Calu3 (cell line): ENCODE data around the gene ACTR1A. TPM values are rescaled to one million over a fixed set of nuclear protein-coding genes. Genes with fewer than 3 reads are reported as not detected.

ENCODE experiments used
- BruUV-seq: library from RNA; stranded (reverse); fragments of 400-500 nt; replicated peaks from 2 replicates; lab custom pipeline; 2021; lab: Mats Ljungman, UMichigan
- CTCF ChIA-PET: fragments of 300-600 bp; sonication (Branson Sonifier 250); formaldehyde crosslinking; loops from one replicate; lab custom pipeline; 2022; ENCODE audit warnings: antibody characterized with exemption; lab: Charles Lee
- DNase-seq: peaks from one replicate; pipeline ENCODE4 v3.0.0; 2022
- H3K27ac Mint-ChIP-seq: one replicate; pipeline ENCODE4 v1.8.0; 2022; ENCODE audit warnings: mixed read lengths; ENCODE audit not compliant: unreplicated experiment
- H3K27me3 Mint-ChIP-seq: one replicate; pipeline ENCODE4 v1.8.0; 2022; ENCODE audit warnings: mixed read lengths; ENCODE audit not compliant: unreplicated experiment
- H3K36me3 Mint-ChIP-seq: one replicate; pipeline ENCODE4 v1.8.0; 2022; ENCODE audit warnings: mild to moderate bottlenecking, moderate library complexity, mixed read lengths; ENCODE audit not compliant: insufficient read depth, unreplicated experiment
- H3K4me1 Mint-ChIP-seq: one replicate; pipeline ENCODE4 v1.8.0; 2022; ENCODE audit warnings: mild to moderate bottlenecking, low read depth, mixed read lengths; ENCODE audit not compliant: unreplicated experiment
- H3K4me3 Mint-ChIP-seq: one replicate; pipeline ENCODE4 v1.8.0; 2022; ENCODE audit warnings: mild to moderate bottlenecking, low read depth, moderate library complexity, mixed read lengths; ENCODE audit not compliant: unreplicated experiment
- H3K9me3 Mint-ChIP-seq: one replicate; pipeline ENCODE4 v1.8.0; 2022; ENCODE audit warnings: low read depth, mixed read lengths; ENCODE audit not compliant: unreplicated experiment
- CTCF ChIP-seq: fragments of 200-600 bp; IDR thresholded peaks from one replicate; pipeline ENCODE4 v1.8.0; 2022; ENCODE audit warnings: antibody characterized with exemption; ENCODE audit not compliant: unreplicated experiment
- intact Hi-C: fragments of 100-400 bp; cut with micrococcal nuclease; formaldehyde crosslinking; loops from one replicate; pipeline ENCODE4 v1.10.0; 2022; ENCODE audit not compliant: unreplicated experiment
- microRNA-seq: library from miRNA; unstranded; fragments of <30 nt; microRNA quantifications from one replicate; pipeline ENCODE4 v1.2.0, GENCODE V29; 2022
- total RNA-seq: library from RNA; stranded (reverse); gene quantifications from 2 replicates; pipeline ENCODE4 v1.2.3, GENCODE V29; 2022

The ACTR1A gene
- total RNA-seq, 1 experiment from 2014 or later, result 48.2 TPM

- Mint-ChIP-seq H3K9me3 (no peaks in the 10 kb centered on the region), H3K4me3 (peak within 1 kb of the TSS; percentile 81), H3K27ac (peak within 1 kb of the TSS; percentile 79), H3K36me3 (peaks cover 21% of the 10 kb centered on the region), H3K27me3 (peaks cover 27% of the 10 kb centered on the region), H3K4me1 (peaks cover 28% of the 10 kb centered on the region)
- CTCF ChIA-PET, result interaction anchor here (0.5 to 1.9 kb wide), 7 partner anchors 12 to 443 kb away, joined by 3 to 8 read pairs (median 4); partner anchors contain the start of genes C10orf95 and FBXL15
- intact Hi-C loops, result no loop called here
- peak; percentile 92 for DNase-seq
- no peak for TF ChIP-seq CTCF
- BruUV-seq, result TSS peak; percentile 32
Observed at GRCh38 chr10:102432162-102432950, 70.2 kb downstream of the ACTR1A start, which contains the start of gene CUEDC2. TSS of gene CUEDC2 (minus strand) at chr10:102432574. CDS start at chr10:102425188, 7,386 bp downstream.

- CTCF ChIA-PET, result interaction anchor here (0.6 to 1.9 kb wide), 2 partner anchors 201 to 444 kb away, joined by 4 to 8 read pairs; no protein-coding TSS in a partner anchor
- intact Hi-C loops, result no loop called here
- no peaks in the 10 kb centered on the region for H3K9me3 Mint-ChIP-seq
- H3K27me3 Mint-ChIP-seq, result peaks cover 20% of the 10 kb centered on the region
- BruUV-seq, result no TSS peak
- no peak for TF ChIP-seq CTCF
- H3K4me1 Mint-ChIP-seq, result peaks cover 35% of the 10 kb centered on the region
- H3K36me3 Mint-ChIP-seq, result peaks cover 21% of the 10 kb centered on the region
- peak overlapping the region; percentile 79 for H3K27ac Mint-ChIP-seq
- H3K4me3 Mint-ChIP-seq, result peak overlapping the region; percentile 81
- DNase-seq, result no peak
Observed at GRCh38 chr10:102431452-102432124, 70.9 kb downstream of the ACTR1A start.

GRCh38 chr10:102429468-102429867 lies 73.0 kb downstream of the ACTR1A start:
- Mint-ChIP-seq H3K4me1 (peaks cover 33% of the 10 kb centered on the region), H3K4me3 (no peak overlapping the region), H3K27me3 (peaks cover 4% of the 10 kb centered on the region), H3K9me3 (no peaks in the 10 kb centered on the region), H3K27ac (no peak overlapping the region), H3K36me3 (peaks cover 21% of the 10 kb centered on the region)
- no peak for DNase-seq
- no TSS peak for BruUV-seq
- CTCF ChIA-PET, result no interaction called here
- intact Hi-C loops, result no loop called here
- no peak for TF ChIP-seq CTCF

Small RNA genes lying within 50 kb of the gene (microRNA-seq; reads per million reads assigned to microRNA genes)
- gene MIR146B, result 120 reads per million, percentile 66 among the genes with 10 or more reads in this experiment

Other genes starting within 250 kb of the ACTR1A start
- gene NFKB2, start 107.0 kb downstream of the ACTR1A start, total RNA-seq, result 64.7 and 72.9 TPM in 2 replicates
- gene PSD, start 83.9 kb downstream of the ACTR1A start, total RNA-seq, result 0.34 and 0.35 TPM in 2 replicates
- gene FBXL15, start 81.9 kb downstream of the ACTR1A start, total RNA-seq, result 5.5 and 6.4 TPM in 2 replicates
- 38.1 and 43.8 TPM in 2 replicates for gene CUEDC2, start 70.1 kb downstream of the ACTR1A start, total RNA-seq
- gene C10orf95, start 51.2 kb downstream of the ACTR1A start, total RNA-seq, result 0.57 and 0.59 TPM in 2 replicates
- 6.7 and 7.0 TPM in 2 replicates for gene SUFU, start 1.3 kb upstream of the ACTR1A start, total RNA-seq
- 52.1 and 66.3 TPM in 2 replicates for gene TRIM8, start 141.8 kb upstream of the ACTR1A start, total RNA-seq
- 5.2 and 5.6 TPM in 2 replicates for gene ARL3, start 211.7 kb upstream of the ACTR1A start, total RNA-seq
- gene SFXN2, start 211.9 kb upstream of the ACTR1A start, total RNA-seq, result 21.2 and 22.9 TPM in 2 replicates
- gene WBP1L, start 241.2 kb upstream of the ACTR1A start, total RNA-seq, result 19.9 and 26.0 TPM in 2 replicates